ENCODE results near the gene PRKCA. TPM values are rescaled to one million over a fixed set of nuclear protein-coding genes. Genes with fewer than 3 reads are reported as not detected.

PRKCA gene
- total RNA-seq, 3 donors from 2014 or later, result 42.3 to 77.7 (median 56.3) TPM

- ATAC-seq, result no peak
- Histone ChIP-seq H3K4me1 (ENCODE audit: low read depth) (no peaks in the 10 kb centered on the region), H3K9me3 (no peaks in the 10 kb centered on the region), H3K4me3 (no peak overlapping the region), H3K36me3 (ENCODE audit: low read depth) (no peaks in the 10 kb centered on the region)
- intact Hi-C loops (cut with DNase I, micrococcal nuclease), result no loop called here
- no peak for DNase-seq
- TF ChIP-seq, protein P1, sequence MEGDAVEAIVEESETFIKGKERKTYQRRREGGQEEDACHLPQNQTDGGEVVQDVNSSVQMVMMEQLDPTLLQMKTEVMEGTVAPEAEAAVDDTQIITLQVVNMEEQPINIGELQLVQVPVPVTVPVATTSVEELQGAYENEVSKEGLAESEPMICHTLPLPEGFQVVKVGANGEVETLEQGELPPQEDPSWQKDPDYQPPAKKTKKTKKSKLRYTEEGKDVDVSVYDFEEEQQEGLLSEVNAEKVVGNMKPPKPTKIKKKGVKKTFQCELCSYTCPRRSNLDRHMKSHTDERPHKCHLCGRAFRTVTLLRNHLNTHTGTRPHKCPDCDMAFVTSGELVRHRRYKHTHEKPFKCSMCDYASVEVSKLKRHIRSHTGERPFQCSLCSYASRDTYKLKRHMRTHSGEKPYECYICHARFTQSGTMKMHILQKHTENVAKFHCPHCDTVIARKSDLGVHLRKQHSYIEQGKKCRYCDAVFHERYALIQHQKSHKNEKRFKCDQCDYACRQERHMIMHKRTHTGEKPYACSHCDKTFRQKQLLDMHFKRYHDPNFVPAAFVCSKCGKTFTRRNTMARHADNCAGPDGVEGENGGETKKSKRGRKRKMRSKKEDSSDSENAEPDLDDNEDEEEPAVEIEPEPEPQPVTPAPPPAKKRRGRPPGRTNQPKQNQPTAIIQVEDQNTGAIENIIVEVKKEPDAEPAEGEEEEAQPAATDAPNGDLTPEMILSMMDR (IDR thresholded peaks at IDR 0.05), result no peak
These were observed 130.7 kb downstream of the PRKCA start for GRCh38 chr17:66432996-66433551.

DNA sequence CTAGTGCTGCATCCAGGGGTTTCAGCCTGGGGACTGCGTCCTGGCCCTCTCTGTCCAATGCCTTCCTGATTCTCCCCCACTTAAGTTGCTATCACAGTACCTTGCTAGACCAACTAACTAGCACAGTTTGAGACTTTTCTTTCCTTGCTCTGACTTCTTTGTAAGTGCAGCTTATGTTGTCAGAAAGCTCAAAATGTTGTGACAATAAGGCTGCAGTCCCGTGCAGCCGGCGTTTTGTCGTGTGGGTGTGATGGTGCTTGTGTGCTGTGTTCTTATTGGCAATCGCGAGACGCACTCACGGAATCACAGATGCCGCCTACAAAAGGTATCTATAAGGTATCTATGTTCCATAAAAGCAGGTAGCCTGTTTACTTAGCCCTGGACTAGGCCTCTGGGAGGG is 132.8 kb downstream of the PRKCA start:
- H3K4me1 ChIP-seq (ENCODE audit: low read depth), result no peaks in the 10 kb centered on the region

GRCh38 chr17:66436631-66437030 is 134.2 kb downstream of the PRKCA start:
- no peaks in the 10 kb centered on the region for H3K4me1 ChIP-seq (ENCODE audit: low read depth)

More for the DNA sequence above, 132.8 kb downstream of the PRKCA start:
- no peak overlapping the region for H3K4me3 ChIP-seq
- H3K9me3 ChIP-seq, result no peaks in the 10 kb centered on the region
- no peaks in the 10 kb centered on the region for H3K36me3 ChIP-seq (ENCODE audit: low read depth)
- ATAC-seq, result no peak
- intact Hi-C loops (cut with DNase I, micrococcal nuclease), result no loop called here
- no peak for DNase-seq
- TF ChIP-seq, protein P1 (IDR thresholded peaks at IDR 0.05), result no peak

DNA sequence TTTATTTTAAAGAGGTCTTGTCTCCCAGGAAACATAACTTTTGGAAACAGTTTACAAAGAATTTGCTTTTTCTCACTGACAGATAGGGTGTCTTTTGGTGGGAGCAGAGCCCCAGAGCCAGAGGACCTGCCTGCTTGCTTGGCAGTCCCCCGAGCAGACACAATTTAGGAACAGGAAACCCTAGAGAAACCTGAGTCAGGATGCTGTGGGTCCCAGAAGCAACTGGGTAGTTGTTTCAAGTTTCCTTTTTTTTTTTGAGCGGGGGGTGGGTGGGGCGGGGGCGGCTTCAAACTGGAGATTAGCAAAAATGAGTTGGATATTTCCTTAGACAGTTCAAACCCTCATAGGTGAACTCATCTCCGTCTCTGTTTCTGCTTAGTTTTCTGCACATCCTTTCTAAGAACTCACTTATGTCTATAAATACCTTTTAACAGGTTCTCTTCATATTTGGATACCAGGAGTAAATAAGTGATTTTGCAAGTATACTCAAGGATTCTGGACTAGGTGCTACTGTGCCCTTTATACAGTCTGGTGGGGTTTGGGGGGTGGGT is 135.1 kb downstream of the PRKCA start:
- DNase-seq, result no peak
- Histone ChIP-seq H3K4me1 (ENCODE audit: low read depth) (no peaks in the 10 kb centered on the region), H3K36me3 (ENCODE audit: low read depth) (no peaks in the 10 kb centered on the region), H3K4me3 (no peak overlapping the region), H3K9me3 (no peaks in the 10 kb centered on the region)
- TF ChIP-seq, protein P1 (IDR thresholded peaks at IDR 0.05), result no peak
- intact Hi-C loops (cut with DNase I, micrococcal nuclease), result no loop called here
- ATAC-seq, result no peak

More at GRCh38 chr17:66436631-66437030, 134.2 kb downstream of the PRKCA start:
- Histone ChIP-seq H3K9me3 (no peaks in the 10 kb centered on the region), H3K36me3 (ENCODE audit: low read depth) (no peaks in the 10 kb centered on the region), H3K4me3 (no peak overlapping the region)
- ATAC-seq (no peak), DNase-seq (no peak)
- intact Hi-C loops (cut with DNase I, micrococcal nuclease), result no loop called here
- TF ChIP-seq, protein P1 (IDR thresholded peaks at IDR 0.05), result no peak

- Histone ChIP-seq H3K4me1 (ENCODE audit: low read depth) (no peaks in the 10 kb centered on the region), H3K9me3 (no peaks in the 10 kb centered on the region), H3K36me3 (ENCODE audit: low read depth) (no peaks in the 10 kb centered on the region), H3K4me3 (no peak overlapping the region)
- TF ChIP-seq, protein P1 (IDR thresholded peaks at IDR 0.05), result no peak
- intact Hi-C loops (cut with DNase I, micrococcal nuclease), result no loop called here
- no peak for ATAC-seq
- DNase-seq, result no peak
These were observed 135.7 kb downstream of the PRKCA start for GRCh38 chr17:66438101-66438500.
